ENCODE measurements around the gene DENND4B. TPM values are rescaled to one million over a fixed set of nuclear protein-coding genes. Genes with fewer than 3 reads are reported as not detected.

The DENND4B gene
- total RNA-seq, 1 experiment from 2014 or later: 41.3 TPM

- no peaks in the 10 kb centered on the region for H3K36me3 ChIP-seq (ENCODE audit: low read depth)
- H3F3A ChIP-seq (ENCODE audit: insufficient read depth, low read depth): no peaks in the 10 kb centered on the region; the same call in 1 of the 2 replicates
- POLR2A ChIA-PET (ENCODE audit: unreplicated experiment): no interaction called here
- H3K27me3 ChIP-seq (ENCODE audit: insufficient read depth, low read depth): no peaks in the 10 kb centered on the region
- H3K27ac ChIP-seq: no peak overlapping the region
- TF ChIP-seq CTCF (conservative IDR thresholded peaks at IDR 0.05) (no peak), EZH2 (IDR thresholded peaks at IDR 0.05; ENCODE audit: low read depth) (no peak)
- no peak overlapping the region for H3K4me3 ChIP-seq
- no peaks in the 10 kb centered on the region for H3K9me2 ChIP-seq (ENCODE audit: insufficient read depth)
- H3K4me1 ChIP-seq (replicated peaks; ENCODE audit: insufficient read depth): no peaks in the 10 kb centered on the region
- H3K79me2 ChIP-seq (ENCODE audit: low read depth): peaks cover 63% of the 10 kb centered on the region
- no peak overlapping the region for H2AFZ ChIP-seq
- peaks cover 45% of the 10 kb centered on the region for H4K20me1 ChIP-seq (ENCODE audit: insufficient read depth)
- intact Hi-C loops (cut with micrococcal nuclease; ENCODE audit: unreplicated experiment): no loop called here
- H3K9me3 ChIP-seq (ENCODE audit: insufficient read depth, low read depth): no peaks in the 10 kb centered on the region
- no peak overlapping the region for H3K4me2 ChIP-seq
- no peak for DNase-seq
- CTCF ChIA-PET: no interaction called here
- BruUV-seq (replicated peaks): no TSS peak
Observed at GRCh38 chr1:153888533-153888932, 58.0 kb downstream of the DENND4B start.

GRCh38 chr1:153886127-153886526 lies 60.4 kb downstream of the DENND4B start:
- ChIA-PET POLR2A (ENCODE audit: unreplicated experiment) (no interaction called here), CTCF (no interaction called here)
- H3K27me3 ChIP-seq (ENCODE audit: insufficient read depth, low read depth): no peaks in the 10 kb centered on the region
- DNase-seq: no peak
- intact Hi-C loops (cut with micrococcal nuclease; ENCODE audit: unreplicated experiment): no loop called here
- H2AFZ ChIP-seq: no peak overlapping the region
- peaks cover 65% of the 10 kb centered on the region for H4K20me1 ChIP-seq (ENCODE audit: insufficient read depth)
- H3K79me2 ChIP-seq (ENCODE audit: low read depth): peaks cover 80% of the 10 kb centered on the region
- no peaks in the 10 kb centered on the region for H3K9me2 ChIP-seq (ENCODE audit: insufficient read depth)
- H3K9me3 ChIP-seq (ENCODE audit: insufficient read depth, low read depth): no peaks in the 10 kb centered on the region
- no peaks in the 10 kb centered on the region for H3K36me3 ChIP-seq (ENCODE audit: low read depth)
- no TSS peak for BruUV-seq (replicated peaks)
- no peaks in the 10 kb centered on the region; the same call in 1 of the 2 replicates for H3F3A ChIP-seq (ENCODE audit: insufficient read depth, low read depth)
- no peak overlapping the region for H3K4me3 ChIP-seq
- no peak overlapping the region for H3K27ac ChIP-seq
- H3K4me2 ChIP-seq: no peak overlapping the region
- no peaks in the 10 kb centered on the region for H3K4me1 ChIP-seq (replicated peaks; ENCODE audit: insufficient read depth)
- TF ChIP-seq CTCF (conservative IDR thresholded peaks at IDR 0.05): no peak
- TF ChIP-seq EZH2 (IDR thresholded peaks at IDR 0.05; ENCODE audit: low read depth): no peak

GRCh38 chr1:153883223-153883622 lies 63.3 kb downstream of the DENND4B start:
- TF ChIP-seq CTCF (conservative IDR thresholded peaks at IDR 0.05): no peak
- TF ChIP-seq EZH2 (IDR thresholded peaks at IDR 0.05; ENCODE audit: low read depth): no peak

More at GRCh38 chr1:153883223-153883622, 63.3 kb downstream of the DENND4B start:
- Histone ChIP-seq H3K4me2 (no peak overlapping the region), H4K20me1 (ENCODE audit: insufficient read depth) (peaks cover 66% of the 10 kb centered on the region), H3K79me2 (ENCODE audit: low read depth) (peaks cover 84% of the 10 kb centered on the region), H3F3A (ENCODE audit: insufficient read depth, low read depth) (no peaks in the 10 kb centered on the region), H3K9me3 (ENCODE audit: insufficient read depth, low read depth) (no peaks in the 10 kb centered on the region), H3K4me1 (replicated peaks; ENCODE audit: insufficient read depth) (no peaks in the 10 kb centered on the region), H3K36me3 (ENCODE audit: low read depth) (no peaks in the 10 kb centered on the region), H3K4me3 (no peak overlapping the region), H3K27me3 (ENCODE audit: insufficient read depth, low read depth) (no peaks in the 10 kb centered on the region), H3K9me2 (ENCODE audit: insufficient read depth) (no peaks in the 10 kb centered on the region), H3K27ac (no peak overlapping the region), H2AFZ (no peak overlapping the region)
- ChIA-PET POLR2A (ENCODE audit: unreplicated experiment) (interaction anchor here (0.6 kb wide), 1 partner anchor 299 kb away, joined by 6 read pairs; no protein-coding TSS in a partner anchor), CTCF (interaction anchor here (0.6 kb wide), 1 partner anchor 92 kb away, joined by 4 read pairs; no protein-coding TSS in a partner anchor)
- BruUV-seq (replicated peaks): no TSS peak
- DNase-seq: no peak
- intact Hi-C loops (cut with micrococcal nuclease; ENCODE audit: unreplicated experiment): no loop called here
